Colon (tissue), 2 donors: ENCODE measurements around the gene CFAP90.

Experiments used
- FAIRE-seq: peaks from 2 replicates; lab custom pipeline; 2012; peaks lifted over from hg19 to GRCh38; lab: Jason Lieb, UNC
- donor health status: control.
- donor health status: control.

Gene CFAP90

DNA sequence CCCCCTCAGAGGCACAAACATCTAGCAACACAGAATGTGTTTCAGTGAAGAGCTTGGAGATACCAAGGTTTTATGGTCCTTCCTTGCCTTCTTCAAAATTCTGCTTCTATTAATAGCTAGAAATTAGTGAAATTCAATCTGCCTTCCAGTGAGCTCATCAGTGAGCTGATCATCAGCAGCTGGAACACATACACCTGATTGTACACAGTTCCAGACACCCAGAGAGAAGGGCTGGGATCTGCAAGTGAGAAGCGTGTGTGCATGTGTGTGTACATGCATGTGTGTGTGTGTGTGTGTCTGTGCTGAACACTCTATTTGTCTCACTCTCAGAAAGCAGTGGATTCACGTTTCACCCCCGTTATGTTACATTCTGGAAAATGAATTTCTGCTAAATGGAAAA, 28.5 kb downstream of the CFAP90 start:
- no peak for FAIRE-seq

GRCh38 chr5:7816535-7816901, 34.4 kb downstream of the CFAP90 start:
- FAIRE-seq: no peak

DNA sequence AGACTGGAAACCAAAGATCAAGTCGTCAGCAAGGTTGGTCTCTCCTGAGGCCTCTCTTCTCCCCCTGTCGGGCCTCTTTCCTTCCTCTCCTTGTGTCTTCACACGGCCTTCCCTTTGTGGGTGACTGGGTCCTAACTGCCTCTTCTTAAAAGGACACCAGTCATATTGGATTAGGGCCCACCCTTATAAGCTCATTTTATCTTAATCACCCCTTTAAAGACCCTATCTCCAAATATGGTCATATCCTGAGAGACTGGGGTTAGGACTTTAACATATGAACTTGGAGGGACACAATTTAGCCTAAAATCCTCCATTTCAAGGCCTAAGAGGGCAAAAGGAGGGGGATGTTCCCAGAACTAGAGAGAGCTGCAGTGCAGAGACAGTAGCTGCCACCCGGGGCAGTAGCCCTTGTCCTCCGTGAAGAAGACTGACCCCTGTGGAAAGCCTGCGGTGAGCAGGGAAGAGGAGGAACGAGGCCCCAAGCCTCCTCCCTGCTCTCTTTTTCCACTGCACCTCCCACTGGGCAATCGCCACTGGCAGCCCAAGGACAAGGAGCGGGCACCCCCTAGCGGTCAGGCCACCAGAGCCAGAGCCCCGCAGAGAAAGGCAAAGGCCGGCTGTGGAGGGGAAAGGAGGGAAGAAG, 34.9 kb downstream of the CFAP90 start:
- FAIRE-seq: no peak

- no peak for FAIRE-seq
Observed at GRCh38 chr5:7814816-7815215, 36.1 kb downstream of the CFAP90 start.

- no peak for FAIRE-seq
Observed at GRCh38 chr5:7813576-7813975, 37.4 kb downstream of the CFAP90 start.

- no peak for FAIRE-seq
Observed at GRCh38 chr5:7813007-7813406, 37.9 kb downstream of the CFAP90 start.

- FAIRE-seq: no peak
Observed at GRCh38 chr5:7811715-7812114, 39.2 kb downstream of the CFAP90 start.

DNA sequence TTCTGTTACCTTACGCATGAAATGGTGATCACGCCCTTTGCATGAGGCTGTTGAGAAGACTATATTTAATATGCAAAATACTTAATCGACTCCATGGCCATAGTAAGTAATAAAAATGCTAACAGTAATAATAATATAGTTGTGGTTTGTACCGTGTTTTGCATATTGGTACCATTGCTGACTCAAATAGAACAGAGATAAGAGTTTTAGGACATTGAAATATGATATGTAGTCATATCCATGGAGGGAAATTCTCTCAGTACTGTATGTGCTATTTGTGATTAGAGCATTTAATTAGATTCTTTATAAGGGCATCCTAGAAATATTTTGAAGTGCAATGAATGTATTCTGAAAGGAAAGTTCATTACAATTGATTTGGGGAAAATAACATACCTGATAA, 41.9 kb downstream of the CFAP90 start:
- FAIRE-seq: no peak

DNA sequence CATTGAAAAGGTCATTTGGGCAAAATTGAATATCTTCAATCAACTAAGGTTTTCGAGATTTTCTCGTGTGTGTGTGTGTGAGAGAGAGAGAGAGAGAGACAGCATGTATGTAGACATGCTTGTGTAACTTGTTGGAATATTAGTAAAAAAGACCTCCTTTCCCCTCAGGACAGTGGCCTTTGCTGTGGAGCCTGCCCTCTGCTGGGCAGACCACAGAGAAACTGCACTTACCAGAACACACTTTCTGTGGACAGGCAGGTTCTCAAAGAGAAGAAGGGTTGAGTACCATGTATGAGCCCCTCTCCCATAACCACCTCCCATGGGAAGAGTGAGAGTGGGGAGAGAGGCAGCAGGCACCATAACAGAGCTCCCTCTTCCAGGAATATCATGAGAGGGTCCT, 45.6 kb downstream of the CFAP90 start:
- no peak for FAIRE-seq

GRCh38 chr5:7803937-7804336, 47.0 kb downstream of the CFAP90 start:
- FAIRE-seq: no peak

GRCh38 chr5:7802855-7803254, 48.1 kb downstream of the CFAP90 start:
- FAIRE-seq: no peak

- FAIRE-seq: no peak
Observed at GRCh38 chr5:7801891-7802614, 48.9 kb downstream of the CFAP90 start.

GRCh38 chr5:7795306-7795705, 55.6 kb downstream of the CFAP90 start:
- no peak for FAIRE-seq

DNA sequence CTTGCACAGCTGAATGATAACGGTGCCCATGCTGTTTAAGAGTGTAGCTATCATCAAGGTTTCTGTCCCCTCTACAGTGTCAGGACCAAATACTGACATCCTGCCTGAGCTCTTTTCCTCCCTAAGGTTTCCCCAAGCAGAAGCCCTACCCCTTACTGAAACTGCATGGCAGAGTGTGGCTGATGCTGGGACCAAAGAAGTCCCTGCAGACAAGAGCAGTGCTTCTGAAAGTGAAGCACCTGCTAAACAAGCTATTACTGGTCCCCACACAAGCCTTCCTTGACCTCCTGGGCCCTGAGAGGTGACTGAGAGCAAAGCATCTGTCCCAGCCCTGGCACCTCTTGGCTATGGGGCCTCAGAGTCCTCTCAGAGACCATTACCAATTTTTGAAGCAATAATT, 56.1 kb downstream of the CFAP90 start:
- no peak for FAIRE-seq

DNA sequence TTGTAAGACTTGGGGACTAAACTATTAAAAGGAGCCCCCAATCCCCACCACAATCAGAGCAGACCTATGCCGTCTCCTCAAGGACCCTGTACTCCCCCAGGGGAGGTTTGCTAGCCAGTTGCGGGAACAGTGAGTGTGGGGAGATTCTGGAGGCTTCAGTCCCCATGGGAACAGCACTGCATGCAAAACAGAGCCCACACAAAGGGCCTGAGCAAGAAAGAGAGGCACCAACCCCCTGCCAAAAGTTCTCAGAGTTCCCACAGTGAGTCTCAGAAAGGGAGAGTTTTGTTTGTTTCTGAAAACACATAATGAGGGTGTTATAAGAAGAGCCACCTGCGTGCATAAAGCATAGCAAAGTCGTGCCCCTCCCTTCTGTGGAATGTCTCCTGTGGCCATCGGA, 56.6 kb downstream of the CFAP90 start:
- no peak for FAIRE-seq

DNA sequence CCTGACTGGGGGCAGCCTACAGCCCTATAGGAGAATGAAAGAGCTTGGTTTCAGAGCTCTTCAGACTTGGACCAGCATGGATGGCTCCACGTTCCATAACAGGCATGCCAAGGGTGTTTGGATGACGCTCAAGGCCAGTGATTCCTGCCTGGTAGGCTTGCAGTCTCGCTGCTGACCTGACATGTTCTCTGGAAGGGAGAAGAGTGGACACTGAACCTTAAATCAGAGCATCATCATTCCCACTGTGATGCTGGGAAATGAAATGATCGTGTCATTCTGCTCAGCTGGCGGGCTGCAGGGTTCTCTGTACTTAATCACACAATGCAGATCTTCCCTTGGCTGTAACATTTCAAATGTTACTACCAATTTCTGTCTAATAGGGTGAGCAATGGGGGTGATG, 57.0 kb downstream of the CFAP90 start:
- FAIRE-seq: no peak

DNA sequence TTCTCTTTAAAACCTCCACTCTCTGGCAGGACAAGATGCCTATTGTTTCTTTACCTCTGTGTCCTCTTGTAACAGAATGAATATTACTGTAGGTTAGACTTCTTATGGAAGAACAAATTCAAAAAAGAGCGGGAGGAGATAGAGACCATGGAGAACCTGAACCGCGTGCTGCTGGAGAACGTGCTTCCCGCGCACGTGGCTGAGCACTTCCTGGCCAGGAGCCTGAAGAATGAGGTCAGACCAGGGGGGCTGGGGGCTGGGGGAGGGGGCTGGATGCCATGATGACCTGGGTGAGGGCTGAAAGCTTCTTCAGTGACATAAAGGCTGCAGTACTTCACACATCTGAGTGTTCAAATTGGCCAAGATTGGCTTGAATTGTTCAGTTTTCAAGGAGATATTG, 61.4 kb downstream of the CFAP90 start:
- no peak for FAIRE-seq

- FAIRE-seq: no peak
Observed at GRCh38 chr5:7787770-7788169, 63.2 kb downstream of the CFAP90 start.

DNA sequence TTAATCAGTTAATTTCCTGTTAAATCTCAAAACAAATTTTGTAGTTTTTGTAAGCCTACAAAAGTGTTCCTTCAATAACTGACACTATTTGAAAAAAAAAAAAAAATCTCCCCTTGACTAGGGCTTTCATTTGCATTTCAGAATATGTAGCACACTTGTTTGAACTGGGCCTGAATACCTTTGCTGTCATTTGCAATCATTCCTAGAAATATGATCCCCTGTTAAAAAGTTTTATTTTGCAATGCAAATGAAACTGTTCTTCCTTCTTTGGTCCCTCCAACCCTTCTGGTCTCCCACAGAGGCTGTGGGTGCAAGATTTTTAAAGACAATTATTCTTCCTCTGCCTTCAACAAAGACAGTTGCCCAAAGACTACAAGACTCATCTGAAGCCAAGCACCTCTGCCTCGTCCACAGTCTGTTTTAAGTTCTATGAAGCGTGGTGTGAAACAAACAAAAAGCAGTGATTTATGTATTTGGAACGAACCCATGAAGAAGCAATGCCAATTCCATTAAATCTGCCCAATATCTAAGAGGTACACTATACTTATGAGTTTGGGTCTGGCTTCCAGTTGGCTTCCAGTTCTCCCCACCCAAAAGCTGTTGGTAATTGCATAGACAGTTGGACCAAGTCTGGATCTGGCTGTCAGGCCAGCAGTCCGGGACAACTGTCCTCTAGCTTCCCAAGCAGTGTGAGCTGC, 66.1 kb downstream of the CFAP90 start:
- FAIRE-seq: no peak

- FAIRE-seq: no peak
Observed at GRCh38 chr5:7781899-7782298, 69.0 kb downstream of the CFAP90 start.
